Liver (tissue), 3 donors: ENCODE measurements around the gene CDC16.

Source experiments
- FOXA1 ChIP-seq: IDR thresholded peaks from 2 replicates; pipeline ENCODE4 v1.6.1; 2016; ENCODE audit warnings: antibody characterized with exemption
- GABPA ChIP-seq, 2 donors: IDR thresholded peaks in 1 of 2; conservative IDR thresholded peaks in 1 of 2; 2 replicates each; pipeline ENCODE4 v1.6.1; 2016; ENCODE audit warnings: antibody characterized with exemption in 2 of 2, mild to moderate bottlenecking in 1 of 2, moderate library complexity in 1 of 2
- JUND ChIP-seq, 2 donors: IDR thresholded peaks; 2 replicates each; pipeline ENCODE4 v1.6.1; 2016; ENCODE audit warnings: antibody characterized with exemption in 2 of 2
- RAD21 ChIP-seq, 2 donors: IDR thresholded peaks; 2 replicates each; pipeline ENCODE4 v1.6.1; 2016; ENCODE audit warnings: antibody characterized with exemption in 2 of 2, mild to moderate bottlenecking in 2 of 2
- TAF1 ChIP-seq: conservative IDR thresholded peaks from 2 replicates; pipeline ENCODE4 v1.6.1; 2016; ENCODE audit warnings: antibody characterized with exemption, mild to moderate bottlenecking
- YY1 ChIP-seq: IDR thresholded peaks from 2 replicates; pipeline ENCODE4 v1.6.1; 2016; ENCODE audit warnings: antibody characterized with exemption, mild to moderate bottlenecking
- TF ChIP-seq, protein P1 (sequence below): fragments of 150-350 bp; IDR thresholded peaks from 2 replicates; pipeline ENCODE4 v1.5.1; 2017; ENCODE audit warnings: improper control_type of control experiment, low read depth, low read length; ENCODE audit not compliant: missing input control
- TF ChIP-seq, protein P2 (sequence below): IDR thresholded peaks from 2 replicates; pipeline ENCODE4 v1.6.1; 2016; ENCODE audit warnings: antibody characterized with exemption, mild to moderate bottlenecking
- TF ChIP-seq, protein P3 (sequence below): IDR thresholded peaks from 2 replicates; pipeline ENCODE4 v1.6.1; 2016; ENCODE audit warnings: antibody characterized with exemption
- TF ChIP-seq, protein P4 (sequence below): IDR thresholded peaks from 2 replicates; pipeline ENCODE4 v1.6.1; 2016; ENCODE audit warnings: antibody characterized with exemption
- donor health status: healthy.
- donor health status: healthy.

DNA sequence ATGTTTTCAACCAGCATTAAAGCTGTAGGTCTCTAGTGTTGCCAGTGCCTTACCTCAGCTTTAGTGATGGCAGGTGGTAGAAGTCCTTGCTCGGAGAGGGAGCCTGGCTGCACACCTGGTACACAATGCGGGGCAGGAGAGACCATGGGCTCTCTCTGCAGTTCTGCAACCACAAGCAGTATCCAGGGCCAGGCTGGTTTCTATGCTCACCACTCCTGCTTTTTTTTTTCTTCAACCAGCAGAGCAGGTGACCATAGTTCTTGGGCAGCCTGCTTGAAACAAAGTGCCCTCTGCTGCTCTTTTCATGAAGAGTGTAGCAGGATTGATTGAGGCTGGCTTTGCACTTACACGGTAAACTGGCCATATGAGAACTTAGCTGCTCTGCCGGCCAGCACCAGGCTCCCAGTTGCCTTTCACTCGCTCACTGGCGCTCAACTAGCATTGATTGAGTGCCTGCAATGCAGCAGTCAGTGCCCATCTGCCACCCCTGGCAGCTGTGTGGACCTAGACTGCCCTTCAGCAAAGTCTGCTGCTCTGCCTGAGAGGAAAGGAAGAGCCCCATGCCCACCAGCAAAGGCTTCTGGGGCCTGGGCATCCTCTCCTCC is 75.2 kb downstream of the CDC16 start:
- TF ChIP-seq TAF1 = no peak
- TF ChIP-seq, protein P1, sequence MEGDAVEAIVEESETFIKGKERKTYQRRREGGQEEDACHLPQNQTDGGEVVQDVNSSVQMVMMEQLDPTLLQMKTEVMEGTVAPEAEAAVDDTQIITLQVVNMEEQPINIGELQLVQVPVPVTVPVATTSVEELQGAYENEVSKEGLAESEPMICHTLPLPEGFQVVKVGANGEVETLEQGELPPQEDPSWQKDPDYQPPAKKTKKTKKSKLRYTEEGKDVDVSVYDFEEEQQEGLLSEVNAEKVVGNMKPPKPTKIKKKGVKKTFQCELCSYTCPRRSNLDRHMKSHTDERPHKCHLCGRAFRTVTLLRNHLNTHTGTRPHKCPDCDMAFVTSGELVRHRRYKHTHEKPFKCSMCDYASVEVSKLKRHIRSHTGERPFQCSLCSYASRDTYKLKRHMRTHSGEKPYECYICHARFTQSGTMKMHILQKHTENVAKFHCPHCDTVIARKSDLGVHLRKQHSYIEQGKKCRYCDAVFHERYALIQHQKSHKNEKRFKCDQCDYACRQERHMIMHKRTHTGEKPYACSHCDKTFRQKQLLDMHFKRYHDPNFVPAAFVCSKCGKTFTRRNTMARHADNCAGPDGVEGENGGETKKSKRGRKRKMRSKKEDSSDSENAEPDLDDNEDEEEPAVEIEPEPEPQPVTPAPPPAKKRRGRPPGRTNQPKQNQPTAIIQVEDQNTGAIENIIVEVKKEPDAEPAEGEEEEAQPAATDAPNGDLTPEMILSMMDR = no peak
- no peak for TF ChIP-seq YY1
- TF ChIP-seq RAD21 (IDR thresholded peaks at IDR 0.05) = no peak
- TF ChIP-seq, protein P2, sequence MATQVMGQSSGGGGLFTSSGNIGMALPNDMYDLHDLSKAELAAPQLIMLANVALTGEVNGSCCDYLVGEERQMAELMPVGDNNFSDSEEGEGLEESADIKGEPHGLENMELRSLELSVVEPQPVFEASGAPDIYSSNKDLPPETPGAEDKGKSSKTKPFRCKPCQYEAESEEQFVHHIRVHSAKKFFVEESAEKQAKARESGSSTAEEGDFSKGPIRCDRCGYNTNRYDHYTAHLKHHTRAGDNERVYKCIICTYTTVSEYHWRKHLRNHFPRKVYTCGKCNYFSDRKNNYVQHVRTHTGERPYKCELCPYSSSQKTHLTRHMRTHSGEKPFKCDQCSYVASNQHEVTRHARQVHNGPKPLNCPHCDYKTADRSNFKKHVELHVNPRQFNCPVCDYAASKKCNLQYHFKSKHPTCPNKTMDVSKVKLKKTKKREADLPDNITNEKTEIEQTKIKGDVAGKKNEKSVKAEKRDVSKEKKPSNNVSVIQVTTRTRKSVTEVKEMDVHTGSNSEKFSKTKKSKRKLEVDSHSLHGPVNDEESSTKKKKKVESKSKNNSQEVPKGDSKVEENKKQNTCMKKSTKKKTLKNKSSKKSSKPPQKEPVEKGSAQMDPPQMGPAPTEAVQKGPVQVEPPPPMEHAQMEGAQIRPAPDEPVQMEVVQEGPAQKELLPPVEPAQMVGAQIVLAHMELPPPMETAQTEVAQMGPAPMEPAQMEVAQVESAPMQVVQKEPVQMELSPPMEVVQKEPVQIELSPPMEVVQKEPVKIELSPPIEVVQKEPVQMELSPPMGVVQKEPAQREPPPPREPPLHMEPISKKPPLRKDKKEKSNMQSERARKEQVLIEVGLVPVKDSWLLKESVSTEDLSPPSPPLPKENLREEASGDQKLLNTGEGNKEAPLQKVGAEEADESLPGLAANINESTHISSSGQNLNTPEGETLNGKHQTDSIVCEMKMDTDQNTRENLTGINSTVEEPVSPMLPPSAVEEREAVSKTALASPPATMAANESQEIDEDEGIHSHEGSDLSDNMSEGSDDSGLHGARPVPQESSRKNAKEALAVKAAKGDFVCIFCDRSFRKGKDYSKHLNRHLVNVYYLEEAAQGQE = no peak
- TF ChIP-seq, protein P3, sequence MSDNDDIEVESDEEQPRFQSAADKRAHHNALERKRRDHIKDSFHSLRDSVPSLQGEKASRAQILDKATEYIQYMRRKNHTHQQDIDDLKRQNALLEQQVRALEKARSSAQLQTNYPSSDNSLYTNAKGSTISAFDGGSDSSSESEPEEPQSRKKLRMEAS = no peak
- TF ChIP-seq GABPA (IDR thresholded peaks at IDR 0.05 in 1 of 2, conservative IDR thresholded peaks at IDR 0.05 in 1 of 2) = no peak
- TF ChIP-seq JUND (IDR thresholded peaks at IDR 0.05) = no peak
- TF ChIP-seq, protein P4, sequence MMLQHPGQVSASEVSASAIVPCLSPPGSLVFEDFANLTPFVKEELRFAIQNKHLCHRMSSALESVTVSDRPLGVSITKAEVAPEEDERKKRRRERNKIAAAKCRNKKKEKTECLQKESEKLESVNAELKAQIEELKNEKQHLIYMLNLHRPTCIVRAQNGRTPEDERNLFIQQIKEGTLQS = no peak
- TF ChIP-seq FOXA1 = no peak
